Hepatocyte (in vitro differentiated cells): ENCODE data around the gene BCL3. TPM values are rescaled to one million over a fixed set of nuclear protein-coding genes. Genes with fewer than 3 reads are reported as not detected.

Experiments used
- DNase-seq: peaks from one replicate; pipeline ENCODE4 v3.0.0-alpha.2; 2016; ENCODE audit warnings: low spot score
- H2AFZ ChIP-seq: fragments of 200-600 bp; sonication (generic); 2 replicates; pipeline ENCODE4 v1.6.0; 2016; ENCODE audit warnings: antibody characterized with exemption, mild to moderate bottlenecking
- H3K27ac ChIP-seq: fragments of 200-600 bp; sonication (generic); 2 replicates; pipeline ENCODE4 v1.5.1; 2016; ENCODE audit warnings: mild to moderate bottlenecking
- H3K27me3 ChIP-seq: fragments of 200-600 bp; sonication (generic); 2 replicates; pipeline ENCODE4 v1.6.1; 2016
- H3K36me3 ChIP-seq: fragments of 200-600 bp; sonication (generic); replicated peaks from 2 replicates; pipeline ENCODE4 v1.5.1; 2016; ENCODE audit warnings: low read depth; ENCODE audit not compliant: insufficient read depth
- H3K4me1 ChIP-seq: fragments of 200-600 bp; sonication (generic); 2 replicates; pipeline ENCODE4 v1.5.1; 2016; ENCODE audit warnings: mild to moderate bottlenecking, moderate library complexity; ENCODE audit not compliant: insufficient read depth
- H3K4me2 ChIP-seq: fragments of 200-600 bp; sonication (generic); 2 replicates; pipeline ENCODE4 v1.6.0; 2016
- H3K4me3 ChIP-seq: fragments of 200-600 bp; sonication (generic); 2 replicates; pipeline ENCODE4 v1.5.1; 2016; ENCODE audit warnings: mild to moderate bottlenecking
- H3K79me2 ChIP-seq: fragments of 200-600 bp; sonication (generic); 2 replicates; pipeline ENCODE4 v1.6.0; 2017; ENCODE audit warnings: mild to moderate bottlenecking
- H3K9me2 ChIP-seq: fragments of 200-600 bp; sonication (generic); replicated peaks from 2 replicates; pipeline ENCODE4 v1.6.0; 2017; ENCODE audit warnings: mild to moderate bottlenecking; ENCODE audit not compliant: insufficient read depth
- H3K9me3 ChIP-seq: fragments of 200-600 bp; sonication (generic); 2 replicates; pipeline ENCODE4 v1.5.1; 2016; ENCODE audit warnings: low read depth, mild to moderate bottlenecking
- H4K20me1 ChIP-seq: fragments of 200-600 bp; sonication (generic); 2 replicates; pipeline ENCODE4 v1.6.0; 2016; ENCODE audit warnings: mild to moderate bottlenecking; ENCODE audit not compliant: insufficient read depth, poor library complexity, severe bottlenecking
- EZH2 ChIP-seq: fragments of 200-600 bp; sonication (generic); IDR thresholded peaks from 2 replicates; pipeline ENCODE4 v1.6.1; 2016; ENCODE audit warnings: antibody characterized with exemption, mild to moderate bottlenecking, borderline replicate concordance
- EZH2phosphoT487 ChIP-seq: fragments of 200-600 bp; sonication (generic); IDR thresholded peaks from one replicate; pipeline ENCODE4 v1.6.1; 2018; ENCODE audit warnings: antibody characterized with exemption, mild to moderate bottlenecking, low read depth, moderate library complexity; ENCODE audit not compliant: unreplicated experiment, severe bottlenecking
- whole genome bisulfite sequencing: methylation state at CpG from one replicate; pipeline ENCODE4 v1.1.6; 2016; ENCODE audit warnings: low lambda C conversion rate; ENCODE audit errors: missing lambda C conversion rate; 5-methylcytosine and 5-hydroxymethylcytosine counted together
- polyA plus RNA-seq: library from polyadenylated mRNA; unstranded; fragments of >200 nt; fragmentation: Nextera tagmentation; extraction: Ambion mirVana; gene quantifications from 2 replicates; pipeline ENCODE4 v1.2.1, GENCODE V29; 2016
- total RNA-seq: library from RNA; depleted of rRNA; stranded (reverse); fragments of >200 nt; gene quantifications from 2 replicates; pipeline ENCODE4 v1.2.3, GENCODE V29; 2014
- TF ChIP-seq, protein P1 (sequence below): fragments of 200-600 bp; sonication (generic); IDR thresholded peaks from 2 replicates; pipeline ENCODE4 v1.5.1; 2016; ENCODE audit warnings: antibody characterized with exemption, mild to moderate bottlenecking; ENCODE audit not compliant: poor library complexity

BCL3 gene
- total and polyA plus RNA-seq, 2 experiments from 2014 or later, result 6.3 to 45.7 TPM

DNA sequence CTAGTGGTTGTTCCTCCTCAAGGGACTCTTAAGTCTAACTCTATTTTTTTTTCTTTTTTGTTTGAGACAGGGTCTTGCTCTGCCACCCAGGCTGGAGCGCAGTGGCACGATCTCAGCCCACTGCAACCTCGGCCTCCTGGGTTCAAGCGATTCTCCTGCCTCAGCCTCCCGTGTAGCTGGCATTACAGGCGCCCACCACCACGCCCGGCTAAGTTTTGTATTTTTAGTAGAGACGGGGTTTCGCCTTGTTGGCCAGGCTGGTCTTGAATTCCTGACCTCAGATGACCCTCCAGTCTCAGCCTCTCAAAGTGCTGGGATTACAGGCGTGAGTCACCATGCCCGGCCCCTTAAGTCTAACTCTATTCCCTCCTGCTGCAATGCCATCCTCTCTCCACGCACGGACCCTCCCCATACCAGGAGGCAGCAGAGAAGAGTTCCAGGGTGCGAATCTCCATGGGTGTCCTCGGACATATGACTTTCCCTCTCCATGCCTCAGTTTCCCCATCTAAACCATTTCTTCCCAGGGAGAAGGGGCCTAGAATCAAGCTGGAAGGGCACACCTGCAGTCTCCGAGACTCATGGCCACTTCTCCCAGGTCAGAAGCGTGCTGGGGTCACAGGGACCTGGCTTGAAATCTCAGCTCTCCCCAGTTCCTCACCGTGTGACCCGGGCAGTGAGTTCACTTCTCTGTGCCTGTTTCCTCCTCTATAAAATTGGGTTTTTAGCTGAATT lies 6.0 kb upstream of the BCL3 start:
- H3K9me3 ChIP-seq, result no peaks in the 10 kb centered on the region
- H3K4me3 ChIP-seq, result no peak overlapping the region
- no peak overlapping the region for H2AFZ ChIP-seq
- TF ChIP-seq EZH2, result no peak
- TF ChIP-seq EZH2phosphoT487, result no peak
- H3K4me2 ChIP-seq, result peak overlapping the region; percentile 32
- H3K27me3 ChIP-seq, result no peaks in the 10 kb centered on the region
- H4K20me1 ChIP-seq, result no peaks in the 10 kb centered on the region
- H3K4me1 ChIP-seq, result peaks cover 59% of the 10 kb centered on the region
- WGBS, result 83% methylated on average over 20 of the region's 20 CpGs
- no peaks in the 10 kb centered on the region for H3K9me2 ChIP-seq
- H3K79me2 ChIP-seq, result no peaks in the 10 kb centered on the region
- no peak for DNase-seq
- H3K27ac ChIP-seq, result peak overlapping the region; percentile 94
- H3K36me3 ChIP-seq, result no peaks in the 10 kb centered on the region

DNA sequence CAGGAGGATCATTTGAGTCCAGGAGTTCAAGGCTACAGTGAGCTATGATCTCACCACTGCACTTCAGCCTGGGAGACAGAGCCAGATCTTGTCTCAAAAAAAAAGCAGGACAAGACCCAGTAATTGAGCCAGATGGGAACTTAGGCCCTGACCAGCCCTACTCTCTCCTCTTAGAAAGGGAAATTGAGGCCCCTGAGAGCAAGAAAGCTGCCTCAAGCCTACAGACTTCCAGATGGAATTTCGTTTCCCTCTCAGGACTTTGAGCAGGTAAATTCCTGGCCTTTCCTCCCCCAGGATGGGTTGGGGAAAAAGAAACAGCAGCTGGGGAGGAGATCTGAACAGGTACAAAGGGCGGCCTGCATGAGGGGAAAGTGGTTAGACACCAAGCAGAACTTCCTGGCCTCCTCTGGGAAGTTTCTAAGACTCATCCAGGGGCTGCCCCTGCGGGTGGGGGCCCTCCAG lies 3.6 kb upstream of the BCL3 start:
- Histone ChIP-seq H3K27ac (peak overlapping the region; percentile 81), H3K9me2 (no peaks in the 10 kb centered on the region), H4K20me1 (no peaks in the 10 kb centered on the region), H3K79me2 (peaks cover 11% of the 10 kb centered on the region), H3K4me3 (no peak overlapping the region), H3K27me3 (no peaks in the 10 kb centered on the region), H3K4me1 (peaks cover 52% of the 10 kb centered on the region), H3K36me3 (no peaks in the 10 kb centered on the region), H2AFZ (no peak overlapping the region), H3K4me2 (peak overlapping the region; percentile 49), H3K9me3 (no peaks in the 10 kb centered on the region)
- 85% methylated on average over 3 of the region's 3 CpGs for WGBS
- no peak for DNase-seq
- no peak for TF ChIP-seq EZH2
- no peak for TF ChIP-seq EZH2phosphoT487
- TF ChIP-seq, protein P1, sequence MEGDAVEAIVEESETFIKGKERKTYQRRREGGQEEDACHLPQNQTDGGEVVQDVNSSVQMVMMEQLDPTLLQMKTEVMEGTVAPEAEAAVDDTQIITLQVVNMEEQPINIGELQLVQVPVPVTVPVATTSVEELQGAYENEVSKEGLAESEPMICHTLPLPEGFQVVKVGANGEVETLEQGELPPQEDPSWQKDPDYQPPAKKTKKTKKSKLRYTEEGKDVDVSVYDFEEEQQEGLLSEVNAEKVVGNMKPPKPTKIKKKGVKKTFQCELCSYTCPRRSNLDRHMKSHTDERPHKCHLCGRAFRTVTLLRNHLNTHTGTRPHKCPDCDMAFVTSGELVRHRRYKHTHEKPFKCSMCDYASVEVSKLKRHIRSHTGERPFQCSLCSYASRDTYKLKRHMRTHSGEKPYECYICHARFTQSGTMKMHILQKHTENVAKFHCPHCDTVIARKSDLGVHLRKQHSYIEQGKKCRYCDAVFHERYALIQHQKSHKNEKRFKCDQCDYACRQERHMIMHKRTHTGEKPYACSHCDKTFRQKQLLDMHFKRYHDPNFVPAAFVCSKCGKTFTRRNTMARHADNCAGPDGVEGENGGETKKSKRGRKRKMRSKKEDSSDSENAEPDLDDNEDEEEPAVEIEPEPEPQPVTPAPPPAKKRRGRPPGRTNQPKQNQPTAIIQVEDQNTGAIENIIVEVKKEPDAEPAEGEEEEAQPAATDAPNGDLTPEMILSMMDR, result no peak

DNA sequence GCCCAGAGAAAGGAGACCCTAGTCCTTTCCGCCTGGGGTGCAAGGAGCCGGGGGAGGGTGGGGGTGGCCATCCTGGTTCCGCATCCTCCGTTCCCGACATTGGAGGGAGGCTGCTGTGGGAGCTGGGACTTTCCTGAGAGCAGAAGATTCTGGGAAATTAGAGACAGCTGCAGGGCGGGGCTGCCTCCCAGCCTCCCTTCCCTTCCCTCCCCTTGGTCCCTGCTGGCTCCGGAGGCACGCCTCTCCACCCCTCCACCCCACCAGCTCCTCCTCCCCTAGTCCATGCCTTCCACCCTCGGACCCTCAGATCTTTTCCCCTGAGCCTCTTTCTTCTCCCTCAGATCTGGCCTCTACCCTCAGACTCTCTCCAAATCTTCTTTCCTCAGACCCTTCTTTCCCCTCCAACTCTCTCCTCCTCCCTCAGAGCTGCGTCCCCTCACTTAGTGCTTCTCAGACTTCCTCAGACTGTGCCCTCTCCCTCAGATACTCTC lies 3.1 kb upstream of the BCL3 start:
- H4K20me1 ChIP-seq, result no peaks in the 10 kb centered on the region
- TF ChIP-seq EZH2 (no peak), EZH2phosphoT487 (no peak)
- TF ChIP-seq, protein P1, result no peak
- H3K36me3 ChIP-seq, result no peaks in the 10 kb centered on the region
- peak; percentile 81 for DNase-seq
- no peak overlapping the region for H2AFZ ChIP-seq
- no peak overlapping the region for H3K4me3 ChIP-seq
- H3K9me2 ChIP-seq, result no peaks in the 10 kb centered on the region
- H3K79me2 ChIP-seq, result peaks cover 16% of the 10 kb centered on the region
- no peaks in the 10 kb centered on the region for H3K27me3 ChIP-seq
- peak overlapping the region; percentile 81 for H3K27ac ChIP-seq
- 33% methylated on average over 3 of the region's 10 CpGs for WGBS
- H3K4me2 ChIP-seq, result peak overlapping the region; percentile 49
- no peaks in the 10 kb centered on the region for H3K9me3 ChIP-seq
- H3K4me1 ChIP-seq, result peaks cover 49% of the 10 kb centered on the region

DNA sequence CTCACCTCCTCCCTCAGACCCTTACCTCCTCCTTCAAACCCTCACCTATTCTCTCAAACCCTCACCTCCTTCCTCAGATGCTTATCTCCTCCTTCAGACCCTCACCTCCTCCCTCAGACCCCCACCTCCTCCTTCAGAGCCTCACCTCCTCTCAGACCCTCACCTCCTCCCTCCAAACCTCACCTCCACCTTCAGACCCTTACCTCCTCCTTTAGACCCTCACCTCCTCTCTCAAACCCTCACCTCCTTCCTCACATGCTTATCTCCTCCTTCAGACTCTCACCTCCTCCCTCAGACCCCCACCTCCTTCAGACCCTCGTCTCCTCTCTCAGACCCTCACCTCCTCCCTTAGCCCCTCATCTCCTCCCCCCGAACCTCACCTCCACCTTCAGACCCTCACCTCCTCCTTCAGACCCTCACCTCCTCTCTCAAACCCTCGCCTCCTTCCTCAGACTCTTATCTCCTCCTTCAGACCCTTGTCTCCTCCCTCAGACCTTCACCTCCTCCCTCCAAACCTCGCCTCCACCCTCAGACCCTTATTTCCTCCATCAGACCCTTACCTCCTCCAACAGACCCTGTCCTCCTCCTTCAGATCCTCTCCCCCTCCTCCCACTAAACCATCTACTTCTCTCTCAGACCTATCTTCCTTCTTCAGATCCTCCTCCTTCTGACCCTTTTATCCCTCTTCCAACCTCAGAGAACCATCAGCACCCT lies 2.5 kb upstream of the BCL3 start:
- H3K4me2 ChIP-seq, result peak overlapping the region; percentile 99
- 83% methylated on average over 3 of the region's 4 CpGs for WGBS
- no peaks in the 10 kb centered on the region for H4K20me1 ChIP-seq
- peaks cover 22% of the 10 kb centered on the region for H3K79me2 ChIP-seq
- peak overlapping the region; percentile 90 for H3K27ac ChIP-seq
- no peak overlapping the region for H3K4me3 ChIP-seq
- DNase-seq, result no peak
- H2AFZ ChIP-seq, result no peak overlapping the region
- H3K9me3 ChIP-seq, result no peaks in the 10 kb centered on the region
- H3K27me3 ChIP-seq, result no peaks in the 10 kb centered on the region
- H3K36me3 ChIP-seq, result no peaks in the 10 kb centered on the region
- no peaks in the 10 kb centered on the region for H3K9me2 ChIP-seq
- peaks cover 42% of the 10 kb centered on the region for H3K4me1 ChIP-seq
- TF ChIP-seq, protein P1, result no peak
- no peak for TF ChIP-seq EZH2
- TF ChIP-seq EZH2phosphoT487, result no peak
